CD4-positive, alpha-beta T cell treated with Interleukin-10 for 1 hour (primary cell): Measurements from ENCODE around the gene SEL1L3.

Experiments
- DNase-seq: peaks from one replicate; pipeline ENCODE4 v3.0.0-alpha.2; 2020

The SEL1L3 gene

DNA sequence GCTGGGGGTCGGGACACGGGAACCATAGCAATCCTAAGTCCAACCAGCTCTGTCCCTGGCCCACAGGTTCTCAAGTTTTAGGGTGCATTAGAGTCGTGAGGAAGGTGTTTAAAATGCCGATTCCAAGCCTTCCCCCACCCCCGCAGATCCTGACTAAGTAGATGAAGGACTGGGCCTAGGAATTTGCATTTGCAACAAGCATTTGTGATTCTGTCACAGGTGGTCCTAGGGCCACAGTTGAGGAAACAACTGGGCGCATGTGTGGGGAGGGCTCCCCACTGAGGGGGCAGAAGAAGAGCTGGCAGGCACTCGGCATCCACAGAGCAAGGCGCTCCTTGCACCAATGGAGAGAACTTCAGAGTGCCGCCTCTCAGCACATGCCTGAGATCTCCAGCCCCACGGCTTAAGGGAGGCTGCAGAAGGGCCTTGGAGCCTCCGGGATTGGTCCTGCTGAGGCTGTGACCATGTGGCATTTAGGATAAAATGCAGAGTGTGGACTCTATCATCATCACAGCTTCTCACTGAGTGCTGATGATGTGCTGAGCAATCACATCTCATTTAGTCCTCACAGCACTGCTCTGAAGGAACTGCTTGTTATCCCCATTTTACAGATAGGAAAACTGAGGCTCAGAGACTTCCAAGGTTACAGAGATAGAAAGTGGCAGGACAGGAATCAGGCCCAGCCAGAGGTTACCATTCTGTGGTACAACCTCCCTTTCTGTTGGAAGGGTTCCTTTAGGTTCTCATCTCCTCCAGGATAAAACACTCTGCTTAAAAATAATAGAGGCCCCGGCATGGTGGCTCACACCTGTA lies 16.7 kb downstream of the SEL1L3 start:
- DNase-seq, result no peak

DNA sequence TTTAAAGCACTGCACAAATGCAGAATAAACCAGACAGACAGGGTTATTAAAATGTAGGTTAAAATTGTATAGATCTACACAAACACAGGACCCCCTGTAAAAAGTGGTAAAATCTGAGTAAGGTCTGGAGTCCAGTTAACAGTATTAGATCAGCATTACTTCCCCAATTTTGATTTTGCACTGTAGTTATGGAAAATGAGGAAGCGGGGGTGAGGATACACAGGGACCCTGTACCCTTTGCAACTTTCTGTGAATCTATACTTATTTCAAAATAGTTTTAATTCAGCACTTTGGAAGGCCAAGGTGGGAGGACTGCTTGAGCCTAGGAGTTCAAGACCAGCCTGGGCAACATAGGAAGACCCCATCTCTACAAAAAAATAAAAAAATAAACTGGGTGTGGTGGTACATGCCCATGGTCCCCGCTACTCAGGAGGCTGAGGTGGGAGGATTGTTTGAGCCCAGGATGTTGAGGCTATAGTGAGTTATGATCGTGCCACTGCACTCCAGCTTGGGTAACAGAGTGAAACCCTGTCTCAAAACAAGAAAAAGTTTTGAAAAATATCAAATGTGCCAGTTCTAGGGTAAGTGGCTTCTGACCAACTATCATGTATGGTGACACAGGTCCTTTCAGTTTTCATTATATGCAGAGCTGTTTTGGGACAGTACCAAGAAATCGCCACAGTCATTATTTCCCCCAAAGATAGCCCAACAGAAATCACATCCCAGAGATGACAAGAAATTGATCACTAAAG lies 17.7 kb downstream of the SEL1L3 start:
- no peak for DNase-seq

GRCh38 chr4:25843340-25844097 lies 19.3 kb downstream of the SEL1L3 start:
- no peak for DNase-seq

DNA sequence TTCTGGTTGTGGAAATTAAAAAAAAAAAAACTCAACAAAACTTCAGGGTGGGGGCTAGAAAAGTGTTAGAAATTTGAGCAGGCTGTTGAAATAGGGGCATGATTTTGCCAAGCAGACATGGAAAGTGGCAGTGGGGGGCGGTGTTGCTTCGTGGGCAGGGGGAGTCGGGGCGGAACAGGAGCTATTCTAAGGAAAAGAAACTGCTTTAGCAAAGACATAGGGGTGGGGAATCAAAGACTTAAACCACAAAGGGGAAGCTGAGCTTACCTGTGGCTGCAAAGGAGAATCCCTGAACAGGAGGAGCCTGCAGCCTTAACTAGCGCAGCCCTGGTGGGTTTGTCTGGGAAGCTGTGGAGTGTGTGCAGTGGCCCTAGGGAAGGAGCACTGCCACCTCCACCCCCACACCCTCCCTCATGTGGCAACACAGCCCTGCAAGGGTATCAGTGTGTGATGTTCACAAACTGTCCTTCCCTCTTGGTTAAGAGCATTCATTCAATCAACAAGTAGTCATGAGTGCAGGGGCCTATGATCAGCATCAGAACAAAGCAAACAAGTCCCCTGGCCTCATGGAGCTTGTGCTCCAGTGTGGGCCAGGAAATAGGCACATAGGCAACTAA lies 20.5 kb downstream of the SEL1L3 start:
- DNase-seq, result peak; percentile 47

DNA sequence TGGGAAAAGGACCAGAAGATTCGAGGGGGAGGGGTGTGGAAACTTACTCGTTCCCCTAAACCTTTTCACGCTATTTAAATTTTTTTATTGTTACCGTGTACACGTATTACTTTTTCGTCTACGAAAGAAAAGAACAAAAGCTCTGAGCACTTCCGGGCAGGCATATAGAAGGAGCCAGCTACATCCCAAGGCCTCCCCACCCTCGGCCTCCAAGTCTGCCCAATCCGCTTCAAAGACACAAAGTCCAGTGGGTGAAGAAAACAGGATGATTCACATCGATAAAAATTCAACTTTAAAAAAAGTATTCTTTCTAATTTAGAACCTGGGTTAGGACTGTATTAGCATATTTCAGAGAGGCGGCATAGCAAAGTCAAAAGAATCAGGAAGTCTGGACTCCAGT lies 23.1 kb downstream of the SEL1L3 start:
- no peak for DNase-seq

- no peak for DNase-seq
Measured at GRCh38 chr4:25839233-25839632, 23.6 kb downstream of the SEL1L3 start.

DNA sequence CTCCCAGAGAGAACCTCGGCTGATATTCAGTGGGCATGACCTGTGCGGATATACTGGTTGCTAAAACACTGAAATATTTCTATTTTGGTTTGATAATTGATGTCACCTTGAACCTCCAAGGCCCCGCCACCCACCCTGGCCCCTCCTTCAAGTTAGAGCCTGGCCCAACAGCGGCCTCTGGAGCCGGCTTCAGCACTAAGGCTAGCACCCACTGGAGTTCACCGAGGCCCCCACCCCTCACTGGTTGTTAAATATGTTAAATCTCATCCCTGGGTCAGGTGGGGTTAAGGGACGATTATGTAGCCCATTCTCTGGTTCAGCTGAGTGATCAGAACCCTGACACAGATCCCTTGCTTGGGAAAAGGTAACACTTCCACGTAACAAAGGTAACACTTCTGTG lies 24.3 kb downstream of the SEL1L3 start:
- DNase-seq, result no peak

DNA sequence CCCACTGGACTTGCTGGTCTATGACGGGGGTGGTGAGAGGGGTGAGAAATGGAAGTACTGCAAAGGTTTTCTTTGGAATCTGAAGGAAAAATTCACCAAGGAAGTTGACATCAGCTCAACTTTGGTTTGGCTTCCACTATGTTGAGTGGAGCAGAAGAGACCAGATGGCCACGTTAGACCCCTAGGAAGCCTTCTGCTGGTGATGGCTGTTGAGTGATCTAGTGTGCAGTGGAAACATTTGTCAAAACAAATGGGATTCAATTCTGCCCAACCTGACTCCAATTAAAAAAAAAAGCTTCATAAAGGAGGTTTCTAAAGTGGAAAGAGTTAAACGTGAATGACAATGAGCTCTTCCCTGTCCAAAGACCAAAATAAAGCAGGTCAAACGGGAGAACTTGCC lies 25.7 kb downstream of the SEL1L3 start:
- DNase-seq, result no peak

DNA sequence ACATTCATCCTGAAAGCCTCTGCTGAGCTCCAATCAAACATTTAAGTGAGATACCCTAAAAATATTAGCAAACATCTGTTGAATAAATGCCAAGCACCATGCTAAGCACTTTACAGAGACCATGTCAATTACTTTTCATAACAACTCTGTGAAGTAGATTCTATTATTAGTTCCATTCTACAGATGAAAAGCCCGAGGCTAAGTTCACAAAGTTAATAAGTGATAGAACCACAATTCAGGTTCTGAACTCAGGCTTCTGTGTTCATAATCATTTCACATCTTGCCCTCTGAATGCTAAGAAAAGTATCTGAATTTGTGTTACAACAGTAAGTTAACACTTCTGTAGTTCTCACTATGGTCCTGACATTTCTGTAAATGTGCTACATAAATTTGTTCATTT lies 27.4 kb downstream of the SEL1L3 start:
- DNase-seq, result no peak

GRCh38 chr4:25834411-25835107 lies 28.2 kb downstream of the SEL1L3 start:
- no peak for DNase-seq

DNA sequence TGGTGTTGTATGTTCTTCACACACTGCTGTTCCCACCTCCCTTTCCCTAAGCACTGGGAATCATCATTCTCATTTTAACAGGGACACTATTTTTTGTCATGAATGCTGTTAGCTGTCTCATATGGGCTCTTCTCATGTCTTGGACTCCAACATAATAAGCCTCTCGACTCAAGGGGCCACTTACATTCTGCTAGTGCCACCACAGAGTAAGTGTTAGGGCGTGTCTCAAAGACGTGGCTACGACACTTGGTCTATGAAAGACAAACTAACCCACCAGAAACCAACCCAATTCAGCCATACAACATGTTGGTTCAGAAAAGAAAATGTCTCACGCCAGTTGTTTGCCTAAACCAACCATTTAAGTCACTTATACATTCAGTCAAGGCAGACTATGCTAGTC lies 32.2 kb downstream of the SEL1L3 start:
- no peak for DNase-seq

DNA sequence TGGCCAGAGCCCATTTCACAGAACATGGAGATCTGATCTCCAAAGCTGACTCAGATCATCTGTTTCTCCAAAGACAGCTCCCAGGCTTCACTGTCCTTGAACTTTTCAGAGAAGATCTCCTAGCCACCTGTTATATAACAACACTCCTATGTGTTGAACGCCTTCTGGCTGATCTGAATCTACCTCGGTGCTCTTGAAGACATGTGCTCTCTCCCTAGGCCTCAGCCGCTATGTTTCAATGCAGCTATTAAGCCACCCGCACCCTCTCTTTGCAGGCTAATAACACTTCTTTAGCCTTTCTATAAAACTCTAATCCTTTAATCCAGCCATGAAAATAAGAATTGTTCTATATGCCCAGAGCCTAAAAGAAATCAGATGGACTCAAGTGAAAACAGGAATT lies 34.9 kb downstream of the SEL1L3 start:
- no peak for DNase-seq

DNA sequence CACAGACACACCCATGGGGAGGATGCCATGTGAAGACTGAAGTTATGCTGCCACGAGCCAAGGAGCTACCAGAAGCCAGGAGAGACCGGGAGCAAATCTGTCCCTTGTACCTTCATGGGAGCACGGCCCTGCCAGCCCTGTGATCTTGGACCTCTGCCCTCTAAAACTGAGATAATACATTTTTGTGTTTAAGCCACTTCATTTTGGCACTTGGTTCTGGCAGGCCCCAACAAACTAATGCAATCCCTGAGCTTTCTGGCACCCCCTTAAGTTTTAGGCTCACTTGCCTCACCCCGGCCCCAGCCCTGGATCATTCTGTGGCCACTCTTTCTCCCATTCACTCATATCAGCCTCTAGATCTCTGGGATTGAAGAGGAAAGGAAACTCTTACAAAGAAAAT lies 35.4 kb downstream of the SEL1L3 start:
- no peak for DNase-seq

DNA sequence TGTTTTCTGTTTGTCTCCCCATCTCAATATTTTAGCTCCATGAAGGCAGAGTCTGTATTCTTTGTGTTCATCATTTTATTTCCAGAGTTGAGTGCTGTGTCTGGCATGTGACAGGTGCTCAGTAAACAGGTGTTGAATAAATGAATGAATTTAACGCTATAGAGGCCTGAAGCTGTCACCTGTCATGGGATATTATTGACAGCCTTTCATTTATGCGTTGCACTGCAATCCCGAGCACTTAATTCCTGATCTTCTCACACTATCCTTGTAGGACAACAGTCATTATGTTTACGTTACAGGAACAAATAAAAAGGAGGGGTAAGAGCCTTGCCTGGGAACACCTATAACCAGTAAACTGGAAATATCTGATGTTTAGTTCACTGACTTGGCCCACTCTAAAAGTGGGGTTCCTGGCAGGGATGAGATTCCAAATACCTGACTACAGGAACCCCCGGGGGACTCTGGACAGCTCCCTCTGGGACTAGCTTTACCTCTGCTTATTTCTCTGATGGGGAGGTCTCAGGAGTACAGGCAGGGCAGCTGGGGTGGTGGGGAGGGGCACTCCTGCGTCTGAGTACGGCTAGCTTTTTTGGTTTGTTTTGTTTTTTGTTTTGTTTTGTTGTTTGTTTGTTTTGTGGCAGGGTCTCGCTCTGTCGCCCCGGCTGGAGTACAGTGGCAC lies 36.6 kb downstream of the SEL1L3 start:
- no peak for DNase-seq

GRCh38 chr4:25823632-25824031 lies 39.2 kb downstream of the SEL1L3 start:
- no peak for DNase-seq

DNA sequence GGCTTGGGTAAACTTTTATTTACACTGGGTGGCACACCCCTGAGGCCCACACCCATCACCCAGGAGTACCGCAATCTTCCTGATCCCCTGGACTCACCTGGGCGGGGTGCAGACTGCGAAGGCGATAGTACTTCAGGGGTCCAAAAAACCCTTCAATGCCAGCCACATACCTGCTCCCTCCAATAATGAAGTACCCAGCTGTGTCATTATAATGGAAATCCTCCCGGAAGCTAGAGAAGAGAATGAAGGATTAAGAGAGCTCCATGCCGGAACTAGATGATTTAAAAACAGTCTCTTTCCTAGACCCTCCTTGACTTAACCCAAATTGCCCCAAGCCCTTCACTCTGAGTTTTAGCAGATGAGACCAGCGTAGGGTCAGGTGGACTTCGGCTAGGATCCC lies 40.9 kb downstream of the SEL1L3 start:
- DNase-seq, result no peak

- no peak for DNase-seq
Measured at GRCh38 chr4:25821267-25821666, 41.5 kb downstream of the SEL1L3 start.

DNA sequence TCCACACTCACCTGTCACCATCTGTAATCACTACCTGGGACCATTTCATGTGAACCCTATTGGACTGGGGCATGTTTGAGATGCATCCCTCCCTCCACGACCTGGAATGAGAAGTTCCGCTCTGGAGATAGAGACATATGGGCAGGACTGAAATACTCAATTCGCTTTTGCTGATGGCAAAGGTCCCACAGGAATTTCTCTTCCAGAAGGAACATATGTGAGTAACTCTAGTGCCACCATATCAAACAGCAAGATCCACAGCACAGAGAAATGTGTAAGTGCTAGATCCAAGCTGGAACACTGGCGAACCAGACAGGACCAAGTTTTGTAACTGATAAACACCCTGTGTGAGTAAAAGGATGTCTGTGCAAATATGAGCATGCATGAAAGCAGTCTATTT lies 43.9 kb downstream of the SEL1L3 start:
- DNase-seq, result no peak

- no peak for DNase-seq
Measured at GRCh38 chr4:25818371-25818871, 44.4 kb downstream of the SEL1L3 start.

GRCh38 chr4:25817059-25817681 lies 45.6 kb downstream of the SEL1L3 start:
- no peak for DNase-seq

GRCh38 chr4:25816591-25817058 lies 46.2 kb downstream of the SEL1L3 start:
- DNase-seq, result no peak
